ES-I3 (cell line): Measurements from ENCODE around the gene RUNX1.

Experiments
- H3K36me3 ChIP-seq: 2 replicates; pipeline ENCODE4 v1.6.1; 2013; ENCODE audit warnings: mild to moderate bottlenecking, low read length, control low read depth, moderate library complexity; ENCODE audit not compliant: insufficient read depth
- H3K4me1 ChIP-seq: 2 replicates; pipeline ENCODE4 v1.6.1; 2013; ENCODE audit warnings: mild to moderate bottlenecking, control low read depth, low read length; ENCODE audit not compliant: insufficient read depth
- H3K9ac ChIP-seq: 2 replicates; pipeline ENCODE4 v1.6.1; 2013; ENCODE audit warnings: low read depth, mild to moderate bottlenecking, low read length, moderate library complexity
- H3K9me3 ChIP-seq: 2 replicates; pipeline ENCODE4 v1.6.1; 2013; ENCODE audit warnings: mild to moderate bottlenecking, low read length, moderate library complexity; ENCODE audit not compliant: control insufficient read depth, insufficient read depth

RUNX1 gene

DNA sequence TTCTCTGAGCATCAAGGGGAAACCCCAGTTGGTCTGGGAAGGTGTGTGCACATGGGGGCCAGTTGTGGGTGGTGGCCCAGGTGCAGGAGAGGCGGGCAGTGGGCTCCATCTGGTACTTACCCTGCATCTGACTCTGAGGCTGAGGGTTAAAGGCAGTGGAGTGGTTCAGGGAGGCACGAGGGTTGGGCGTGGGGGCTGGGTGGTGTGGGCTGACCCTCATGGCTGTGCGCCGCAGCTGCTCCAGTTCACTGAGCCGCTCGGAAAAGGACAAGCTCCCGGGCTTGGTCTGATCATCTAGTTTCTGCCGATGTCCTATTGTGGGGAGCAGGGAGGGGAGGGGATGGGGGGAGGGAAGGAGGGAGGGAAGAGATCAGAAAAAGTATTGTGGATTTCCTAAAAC, 214.8 kb downstream of the RUNX1 start:
- Histone ChIP-seq H3K36me3 (no peaks in the 10 kb centered on the region), H3K9ac (no peak overlapping the region), H3K9me3 (no peaks in the 10 kb centered on the region), H3K4me1 (peaks cover 25% of the 10 kb centered on the region; the same call in 1 of the 2 replicates)

DNA sequence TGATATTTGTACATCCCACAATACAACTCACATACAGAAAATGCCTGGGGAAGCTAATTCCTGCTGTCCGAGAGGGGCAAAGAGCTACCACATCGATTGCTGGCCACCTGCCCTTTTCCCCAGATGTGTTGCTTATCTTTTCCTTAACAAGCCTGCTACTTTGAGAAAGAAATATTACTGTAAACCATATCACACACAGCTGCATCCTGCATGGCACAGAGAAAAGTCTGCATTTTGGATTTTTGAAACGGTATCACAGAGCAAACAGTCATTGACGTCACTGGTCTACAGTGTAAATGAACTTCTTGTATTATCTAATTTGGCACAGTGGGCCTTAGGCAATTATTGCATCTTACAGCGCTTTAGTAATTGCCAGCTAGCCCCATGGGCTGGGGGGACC, 215.6 kb downstream of the RUNX1 start:
- Histone ChIP-seq H3K36me3 (no peaks in the 10 kb centered on the region), H3K9me3 (no peaks in the 10 kb centered on the region), H3K9ac (no peak overlapping the region), H3K4me1 (peaks cover 25% of the 10 kb centered on the region; the same call in 1 of the 2 replicates)

DNA sequence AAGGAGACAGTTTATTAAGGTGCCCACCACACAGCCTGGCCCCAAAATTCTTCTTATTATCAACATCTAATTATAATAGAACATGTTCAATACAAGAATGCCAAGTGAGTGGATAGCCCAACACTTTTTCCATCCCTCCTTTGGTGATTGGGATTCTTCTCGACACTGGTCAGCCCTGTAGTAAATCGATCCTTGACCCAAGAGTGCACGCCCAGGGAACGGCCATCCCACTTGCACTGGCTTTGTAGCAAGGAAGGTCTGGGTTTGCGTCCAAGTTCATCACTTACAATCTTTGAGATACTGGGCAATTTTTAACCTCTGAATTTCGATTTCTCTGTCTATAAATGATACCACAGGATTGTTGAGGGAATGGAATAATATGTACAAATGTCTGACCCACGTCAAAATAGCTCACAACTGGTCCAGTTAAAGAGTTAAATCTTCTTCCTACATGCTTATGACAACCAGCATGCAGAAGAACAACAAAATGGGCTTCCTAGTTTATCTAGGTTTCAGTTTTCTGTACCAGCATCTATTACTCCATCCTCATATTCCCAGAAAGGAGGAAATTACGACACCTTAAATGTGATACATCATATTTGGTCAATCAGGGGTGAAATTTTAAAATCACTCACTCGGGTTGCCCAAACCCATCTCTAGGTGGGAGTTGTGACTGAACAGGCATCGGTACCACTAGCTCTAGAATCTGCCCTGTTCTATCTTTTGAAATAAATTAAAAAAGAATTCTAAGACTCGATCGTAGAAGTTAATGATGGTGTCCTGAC, 218.5 kb downstream of the RUNX1 start:
- no peaks in the 10 kb centered on the region; the same call in 1 of the 2 replicates for H3K9me3 ChIP-seq
- peaks cover 13% of the 10 kb centered on the region; the same call in 1 of the 2 replicates for H3K4me1 ChIP-seq
- no peaks in the 10 kb centered on the region for H3K36me3 ChIP-seq
- H3K9ac ChIP-seq = no peak overlapping the region

DNA sequence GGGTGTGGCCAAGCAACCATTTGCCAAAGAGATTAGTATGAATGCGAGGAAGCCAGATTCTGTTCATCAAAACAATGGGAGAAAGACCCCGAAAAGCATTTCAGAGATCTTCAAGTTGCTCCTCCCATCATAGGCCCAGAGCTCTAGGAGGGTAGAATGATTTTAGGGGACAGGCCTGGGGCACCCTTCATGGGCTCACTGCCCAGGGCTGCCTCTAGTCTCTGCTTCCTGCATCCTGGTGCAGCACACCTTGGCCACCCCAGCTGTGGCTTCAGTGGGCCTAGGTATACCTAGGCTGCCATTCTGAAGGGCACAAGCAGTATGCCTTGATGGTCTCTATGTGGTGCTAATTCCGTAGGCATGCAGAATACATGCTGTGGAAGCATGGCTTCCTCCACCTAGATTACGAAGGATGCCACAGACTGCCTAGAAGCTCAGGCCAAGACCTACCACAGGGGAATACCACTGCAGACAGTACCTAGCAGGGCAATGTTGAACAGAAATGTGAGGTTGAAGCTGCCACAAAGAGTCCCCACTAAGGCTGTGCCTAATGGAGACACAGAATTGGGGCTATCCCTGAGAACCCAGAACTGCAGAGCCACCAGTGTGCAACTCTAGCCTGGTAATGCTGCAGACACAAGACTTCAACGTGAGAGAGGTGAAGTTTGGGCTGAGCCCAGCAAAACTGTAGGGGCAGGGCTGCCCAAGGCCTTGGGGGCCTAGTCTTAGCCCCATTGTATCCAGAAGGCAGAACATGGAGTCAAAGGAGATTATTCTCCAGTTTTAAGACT, 221.5 kb downstream of the RUNX1 start:
- no peak overlapping the region for H3K9ac ChIP-seq
- no peaks in the 10 kb centered on the region for H3K36me3 ChIP-seq
- H3K9me3 ChIP-seq = peaks cover 3% of the 10 kb centered on the region
- no peaks in the 10 kb centered on the region for H3K4me1 ChIP-seq

DNA sequence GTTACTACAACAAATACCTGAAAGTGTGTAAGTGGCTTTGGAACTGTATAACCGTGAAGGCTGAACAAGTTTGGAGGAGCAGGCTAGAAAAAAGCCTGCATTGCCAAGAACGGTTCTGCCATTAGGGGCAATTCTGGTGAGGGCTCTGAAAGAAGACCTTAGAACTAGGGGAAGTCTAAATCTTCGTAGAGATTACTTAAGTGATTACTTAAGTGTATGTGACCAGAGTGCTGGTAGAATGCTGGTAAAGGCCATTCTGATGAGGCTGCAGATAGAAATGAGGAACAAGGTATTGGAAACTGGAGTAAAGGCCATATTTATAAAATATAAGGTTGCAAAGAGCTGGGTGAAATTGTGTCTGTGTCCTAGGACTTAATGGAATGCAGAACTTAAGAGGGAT, 222.3 kb downstream of the RUNX1 start:
- Histone ChIP-seq H3K4me1 (no peaks in the 10 kb centered on the region), H3K36me3 (no peaks in the 10 kb centered on the region), H3K9ac (no peak overlapping the region), H3K9me3 (peaks cover 3% of the 10 kb centered on the region)

DNA sequence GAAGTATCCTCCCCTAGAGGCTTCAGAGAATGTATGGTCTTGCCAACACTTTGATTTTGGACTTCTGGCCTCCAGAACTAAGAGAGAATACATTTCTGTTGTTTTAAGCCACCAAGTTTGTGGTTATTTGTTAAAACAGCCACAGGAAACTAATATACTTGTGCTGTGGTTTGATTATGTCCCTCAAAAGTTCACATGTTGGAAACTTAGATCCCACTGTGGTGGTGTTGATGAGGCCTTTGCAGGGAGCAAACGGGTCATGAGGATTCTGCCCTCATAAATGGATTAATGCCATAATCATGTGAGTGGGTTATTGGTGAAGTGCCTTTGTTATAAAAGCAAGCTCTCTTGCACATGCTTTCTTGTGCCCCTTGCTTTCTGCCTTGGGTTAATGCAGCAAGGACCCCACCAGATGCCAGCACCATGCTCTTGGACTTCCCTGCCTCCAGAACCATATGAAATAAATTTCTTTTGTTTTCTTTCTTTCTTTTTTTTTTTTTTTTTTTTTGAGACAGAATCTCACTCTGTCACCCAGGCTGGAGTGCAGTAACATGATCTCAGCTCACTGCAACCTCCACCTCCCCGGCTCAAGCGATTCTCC, 223.1 kb downstream of the RUNX1 start:
- Histone ChIP-seq H3K9ac (no peak overlapping the region), H3K4me1 (no peaks in the 10 kb centered on the region), H3K36me3 (no peaks in the 10 kb centered on the region), H3K9me3 (peaks cover 3% of the 10 kb centered on the region)

DNA sequence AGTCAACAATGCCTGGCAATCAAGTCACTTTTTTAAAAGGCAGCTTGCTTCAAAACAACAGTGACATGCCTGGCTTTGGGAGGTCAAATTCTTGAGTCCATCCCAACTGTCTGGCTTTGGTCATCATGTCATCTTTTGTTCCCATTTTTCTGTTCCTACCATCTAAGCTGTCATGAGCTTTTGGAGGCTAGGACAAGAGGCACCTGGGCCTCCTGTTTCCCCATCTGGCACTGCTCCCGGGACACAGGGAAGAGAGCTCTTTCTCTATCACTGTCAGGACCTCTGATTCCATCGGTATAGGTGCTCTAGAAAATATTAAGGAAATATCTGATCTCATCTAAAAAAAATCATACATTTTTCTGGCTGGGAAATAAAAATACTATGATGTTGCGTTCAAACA, 224.0 kb downstream of the RUNX1 start:
- Histone ChIP-seq H3K9ac (no peak overlapping the region), H3K36me3 (no peaks in the 10 kb centered on the region), H3K4me1 (no peaks in the 10 kb centered on the region; the same call in 1 of the 2 replicates), H3K9me3 (peaks cover 3% of the 10 kb centered on the region)

DNA sequence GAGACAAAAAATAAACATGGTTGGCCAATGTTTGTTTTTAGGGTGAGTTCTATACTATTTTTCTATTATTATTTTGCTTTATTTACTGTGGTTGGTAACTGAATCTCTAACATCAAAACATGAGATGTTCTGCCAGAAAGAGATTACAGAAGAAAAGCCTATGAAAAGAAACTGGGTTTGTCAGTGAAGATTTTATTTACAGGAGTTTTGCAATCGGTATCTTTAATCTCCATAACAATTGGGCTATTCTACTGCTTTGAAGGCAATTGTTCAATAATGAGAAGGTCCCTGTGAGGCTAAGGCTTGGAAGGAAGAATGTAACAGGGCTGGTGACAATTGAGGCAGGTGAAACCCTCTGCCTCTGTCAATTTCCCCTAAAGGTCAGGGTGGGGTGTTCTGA, 224.8 kb downstream of the RUNX1 start:
- H3K36me3 ChIP-seq = no peaks in the 10 kb centered on the region
- H3K4me1 ChIP-seq = peaks cover 3% of the 10 kb centered on the region; the same call in 1 of the 2 replicates
- no peak overlapping the region for H3K9ac ChIP-seq
- H3K9me3 ChIP-seq = peaks cover 3% of the 10 kb centered on the region

DNA sequence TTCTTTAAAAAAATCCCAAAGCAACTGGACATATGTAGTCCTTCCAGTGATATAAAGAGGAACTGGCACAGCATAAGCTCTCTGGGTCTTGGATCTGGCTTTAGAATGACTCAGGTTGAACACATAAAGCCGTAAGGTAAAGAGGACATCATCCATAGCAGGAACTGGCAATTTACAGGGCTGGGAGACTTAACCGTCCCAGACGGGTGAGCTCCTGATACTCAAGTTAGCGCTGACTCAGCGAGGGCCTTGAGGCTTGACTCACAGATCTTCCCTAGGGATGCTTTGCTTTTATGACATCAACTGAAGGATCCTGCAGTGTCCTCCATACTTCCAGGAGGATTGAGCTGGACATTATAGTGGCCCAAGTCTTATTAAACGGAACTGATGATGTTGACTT, 226.2 kb downstream of the RUNX1 start:
- H3K36me3 ChIP-seq = no peaks in the 10 kb centered on the region

DNA sequence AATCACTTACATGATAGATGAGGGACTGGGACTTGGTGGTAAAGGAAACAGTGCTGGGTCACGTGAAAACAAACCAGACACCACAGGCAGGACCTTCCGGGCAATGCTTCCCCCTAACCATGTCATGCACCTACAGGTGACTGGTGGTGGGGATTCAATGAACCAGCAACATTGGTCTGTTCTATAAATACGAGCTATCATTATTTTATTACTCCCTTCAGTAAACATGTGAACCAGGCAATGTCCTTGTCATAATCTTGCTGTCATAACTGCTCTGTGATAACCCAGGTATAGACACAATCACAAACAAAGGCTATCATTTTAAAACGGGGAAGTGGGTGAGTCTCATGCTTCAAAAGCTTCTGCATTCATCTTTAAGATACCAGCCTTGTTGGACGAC, 226.9 kb downstream of the RUNX1 start:
- H3K9ac ChIP-seq = no peak overlapping the region
- H3K4me1 ChIP-seq = peaks cover 9% of the 10 kb centered on the region; the same call in 1 of the 2 replicates
- no peaks in the 10 kb centered on the region for H3K36me3 ChIP-seq
- H3K9me3 ChIP-seq = peaks cover 3% of the 10 kb centered on the region

More for the DNA sequence above, 226.2 kb downstream of the RUNX1 start:
- H3K9me3 ChIP-seq = peaks cover 3% of the 10 kb centered on the region
- H3K4me1 ChIP-seq = peaks cover 8% of the 10 kb centered on the region; the same call in 1 of the 2 replicates
- H3K9ac ChIP-seq = no peak overlapping the region

DNA sequence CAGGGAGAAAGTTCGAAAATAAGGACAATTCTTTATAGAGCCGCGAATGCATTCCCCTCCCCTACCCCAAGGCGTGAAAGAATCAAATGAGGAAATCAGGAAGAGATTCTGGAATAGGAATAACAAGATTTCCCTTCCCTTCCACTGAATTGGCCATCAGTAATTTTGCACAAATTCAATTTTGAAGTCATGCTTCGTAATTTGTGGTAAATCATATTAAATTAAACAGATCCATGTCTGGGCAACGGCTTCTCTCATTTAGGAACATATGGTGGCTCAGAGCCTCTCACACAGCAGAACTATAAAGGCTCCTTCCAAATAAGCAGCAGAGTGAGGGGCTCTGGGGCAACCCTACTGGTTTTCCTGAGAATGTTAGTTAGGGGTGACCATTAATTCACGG, 227.4 kb downstream of the RUNX1 start:
- H3K36me3 ChIP-seq = no peaks in the 10 kb centered on the region
- peaks cover 3% of the 10 kb centered on the region for H3K9me3 ChIP-seq
- H3K9ac ChIP-seq = no peak overlapping the region
- peaks cover 9% of the 10 kb centered on the region; the same call in 1 of the 2 replicates for H3K4me1 ChIP-seq

DNA sequence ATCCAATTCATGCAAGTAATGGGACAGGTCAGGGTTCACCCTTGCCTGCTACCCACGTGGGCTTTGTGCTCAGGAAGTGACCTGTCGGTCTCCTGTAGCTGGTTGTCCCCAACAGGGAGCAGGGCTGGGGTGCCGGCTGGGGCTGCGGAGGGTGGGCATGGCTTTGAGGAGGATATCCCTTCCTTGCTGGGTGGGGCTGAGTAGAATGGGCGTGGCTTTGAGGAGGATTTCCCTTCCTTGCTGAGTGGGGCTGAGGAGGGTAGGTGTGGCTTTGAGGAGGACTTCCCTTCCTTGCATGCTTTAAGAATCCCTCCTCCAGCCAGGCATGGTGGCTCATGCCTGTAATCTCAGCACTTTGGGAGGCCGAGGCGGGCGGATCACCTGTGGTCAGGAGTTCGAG, 229.1 kb downstream of the RUNX1 start:
- Histone ChIP-seq H3K4me1 (peaks cover 9% of the 10 kb centered on the region; the same call in 1 of the 2 replicates), H3K9me3 (no peaks in the 10 kb centered on the region; the same call in 1 of the 2 replicates), H3K9ac (no peak overlapping the region), H3K36me3 (no peaks in the 10 kb centered on the region)

DNA sequence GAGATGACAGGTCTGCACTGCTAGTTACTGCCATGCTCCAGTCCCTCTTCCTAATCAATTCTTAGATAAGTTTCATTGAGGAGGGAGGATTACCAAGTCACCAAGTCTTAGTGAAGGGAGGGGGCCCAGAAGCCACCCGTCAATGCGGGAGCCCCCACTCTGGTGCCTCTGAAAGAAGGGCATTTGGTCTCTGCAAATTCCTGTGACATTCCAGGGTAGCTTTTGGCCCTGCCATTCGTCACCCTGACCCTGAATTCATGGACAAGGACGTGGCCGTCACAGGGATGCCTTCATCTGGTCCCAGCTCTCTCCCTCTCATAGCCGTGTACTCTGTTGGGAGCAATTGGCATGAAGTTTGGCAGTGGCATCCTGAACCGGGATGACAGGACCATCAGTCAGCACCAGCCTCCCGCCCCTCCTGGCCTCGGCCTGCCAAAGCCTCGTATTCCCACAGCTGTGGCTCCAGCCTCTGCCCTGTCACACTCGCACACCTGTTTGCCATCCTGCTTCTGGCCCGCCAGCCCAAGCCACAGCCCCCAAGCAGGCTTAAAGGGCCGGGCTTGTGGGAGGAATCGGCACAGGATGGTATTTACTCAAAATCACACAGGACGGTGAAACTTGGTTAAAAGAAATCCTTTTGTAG, 229.6 kb downstream of the RUNX1 start:
- Histone ChIP-seq H3K36me3 (no peaks in the 10 kb centered on the region), H3K9me3 (no peaks in the 10 kb centered on the region; the same call in 1 of the 2 replicates), H3K9ac (no peak overlapping the region), H3K4me1 (peaks cover 9% of the 10 kb centered on the region; the same call in 1 of the 2 replicates)

DNA sequence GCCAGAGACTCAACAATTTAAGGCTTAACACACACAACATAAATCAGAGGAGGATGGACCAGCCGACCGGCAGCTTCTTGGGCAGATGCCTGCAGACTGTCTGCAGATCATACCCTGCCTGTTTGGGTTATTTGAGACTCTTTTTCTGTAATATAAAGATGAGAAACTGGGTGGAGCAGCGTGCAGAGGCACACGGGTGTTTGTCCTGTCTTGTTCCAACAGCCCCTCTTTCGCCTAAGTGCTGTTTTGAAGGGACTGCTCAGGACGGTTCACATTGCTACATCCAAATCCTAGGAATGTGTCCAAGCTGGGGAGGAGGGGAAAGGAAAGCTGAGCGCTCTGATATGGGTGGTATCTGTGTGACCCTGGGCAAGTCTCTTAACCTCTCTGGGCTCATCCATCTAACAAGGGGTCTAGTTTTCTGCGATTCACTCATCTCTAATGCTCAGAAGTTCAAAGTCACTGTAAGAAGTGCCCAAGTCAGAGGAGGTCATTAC, 230.4 kb downstream of the RUNX1 start:
- Histone ChIP-seq H3K9ac (no peak overlapping the region), H3K9me3 (no peaks in the 10 kb centered on the region), H3K4me1 (peaks cover 9% of the 10 kb centered on the region; the same call in 1 of the 2 replicates), H3K36me3 (no peaks in the 10 kb centered on the region)
